ENCODE results near the gene AMER1.

The AMER1 gene

GRCh38 chrX:64182208-64182607, 23.3 kb downstream of the AMER1 start:
- DNase-seq, result no peak

- no peak for DNase-seq
Observed at GRCh38 chrX:64176876-64177275, 28.6 kb downstream of the AMER1 start.

GRCh38 chrX:64169988-64170387, 35.5 kb downstream of the AMER1 start:
- DNase-seq, result no peak

GRCh38 chrX:64152857-64153256, 52.7 kb downstream of the AMER1 start:
- no peak for DNase-seq

GRCh38 chrX:64151911-64152310, 53.6 kb downstream of the AMER1 start:
- DNase-seq, result no peak

GRCh38 chrX:64150775-64151174, 54.7 kb downstream of the AMER1 start:
- DNase-seq, result no peak

Measured in NCI-H526 treated with DMSO at 0.1 percent for 48 hours (cell line).